Activated CD4-positive, alpha-beta T cell treated with anti-CD3 and anti-CD28 coated beads for 36 hours (primary cell): ENCODE measurements around the gene LHX2. TPM values are rescaled to one million over a fixed set of nuclear protein-coding genes. Genes with fewer than 3 reads are reported as not detected.

ENCODE experiments used
- ATAC-seq: fragments of 200-7000 bp; cut with Tn5 transposase; one replicate; pipeline ENCODE4 v1.10.0; 2021; ENCODE audit warnings: mild to moderate bottlenecking, moderate library complexity
- CTCF ChIA-PET: fragments of 350-600 bp; sonication (Branson Sonifier 250); formaldehyde crosslinking; loops from one replicate; lab custom pipeline; 2021; ENCODE audit warnings: antibody characterized with exemption; lab: Charles Lee
- POLR2A ChIA-PET: fragments of 350-600 bp; sonication (Branson Sonifier 250); formaldehyde crosslinking; loops from one replicate; lab custom pipeline; 2021; ENCODE audit warnings: antibody characterized with exemption, inconsistent platforms; lab: Charles Lee
- DNase-seq: peaks from one replicate; pipeline ENCODE4 v3.0.0-alpha.2; 2020
- H3K27ac Mint-ChIP-seq: one replicate; pipeline ENCODE4 v1.8.0; 2021; ENCODE audit warnings: mixed read lengths
- H3K27me3 Mint-ChIP-seq: one replicate; pipeline ENCODE4 v1.8.0; 2021; ENCODE audit warnings: mixed read lengths
- H3K36me3 Mint-ChIP-seq: one replicate; pipeline ENCODE4 v1.8.0; 2021; ENCODE audit warnings: low read depth, mixed read lengths
- H3K4me1 Mint-ChIP-seq: one replicate; pipeline ENCODE4 v1.8.0; 2021; ENCODE audit warnings: mixed read lengths
- H3K4me3 Mint-ChIP-seq: one replicate; pipeline ENCODE4 v1.8.0; 2021; ENCODE audit warnings: mild to moderate bottlenecking, moderate library complexity, mixed read lengths
- H3K9me3 Mint-ChIP-seq: one replicate; pipeline ENCODE4 v1.8.0; 2021; ENCODE audit warnings: low read depth, mixed read lengths
- intact Hi-C, 2 experiments: fragments of 100-400 bp; cut with DNase I in 1 of 2; cut with micrococcal nuclease in 1 of 2; formaldehyde crosslinking; loops; one replicate each; pipeline versions ENCODE4 v1.14.2 to v1.15.1; 2022 to 2024; cut with DNase I, micrococcal nuclease
- total RNA-seq, 2 experiments: library from RNA; stranded (reverse); gene quantifications; one replicate each; pipeline ENCODE4 v1.2.3, GENCODE V29; 2021

Gene LHX2
- total RNA-seq, 2 experiments from 2014 or later: not detected

GRCh38 chr9:124008303-124008693 is 3.3 kb upstream of the LHX2 start:
- Mint-ChIP-seq H3K27me3 (peaks cover 71% of the 10 kb centered on the region), H3K36me3 (no peaks in the 10 kb centered on the region), H3K27ac (no peak overlapping the region), H3K9me3 (no peaks in the 10 kb centered on the region), H3K4me1 (peaks cover 26% of the 10 kb centered on the region), H3K4me3 (no peak overlapping the region)
- DNase-seq (peak; percentile 72), ATAC-seq (peak; percentile 71)
- ChIA-PET POLR2A (no interaction called here), CTCF (no interaction called here)
- intact Hi-C loops: loop anchor here (1.0 to 10.0 kb wide), 3 partner anchors 8 to 463 kb away; no protein-coding TSS in a partner anchor

GRCh38 chr9:124008694-124009530 is 2.7 kb upstream of the LHX2 start:
- peaks cover 26% of the 10 kb centered on the region for H3K4me1 Mint-ChIP-seq
- intact Hi-C loops: loop anchor here (1.0 to 10.0 kb wide), 3 partner anchors 7 to 464 kb away; no protein-coding TSS in a partner anchor
- no peaks in the 10 kb centered on the region for H3K9me3 Mint-ChIP-seq
- POLR2A ChIA-PET: no interaction called here
- H3K36me3 Mint-ChIP-seq: no peaks in the 10 kb centered on the region
- ATAC-seq: no peak
- CTCF ChIA-PET: no interaction called here
- no peak overlapping the region for H3K4me3 Mint-ChIP-seq
- no peak overlapping the region for H3K27ac Mint-ChIP-seq
- DNase-seq: peak; percentile 47
- H3K27me3 Mint-ChIP-seq: peaks cover 68% of the 10 kb centered on the region

GRCh38 chr9:124009531-124010217 is 1.9 kb upstream of the LHX2 start:
- Mint-ChIP-seq H3K4me1 (peaks cover 26% of the 10 kb centered on the region), H3K27me3 (peaks cover 70% of the 10 kb centered on the region), H3K4me3 (no peak overlapping the region), H3K36me3 (no peaks in the 10 kb centered on the region), H3K9me3 (no peaks in the 10 kb centered on the region), H3K27ac (no peak overlapping the region)
- ChIA-PET POLR2A (no interaction called here), CTCF (no interaction called here)
- DNase-seq (no peak), ATAC-seq (no peak)
- intact Hi-C loops: loop anchor here in 1 of 2 experiments (10.0 kb wide), 1 partner anchor 465 kb away; no protein-coding TSS in a partner anchor

GRCh38 chr9:124010303-124010664 is 1.3 kb upstream of the LHX2 start:
- ATAC-seq: no peak
- H3K27me3 Mint-ChIP-seq: peaks cover 68% of the 10 kb centered on the region
- no peaks in the 10 kb centered on the region for H3K36me3 Mint-ChIP-seq
- ChIA-PET CTCF (no interaction called here), POLR2A (no interaction called here)
- no peak overlapping the region for H3K4me3 Mint-ChIP-seq
- H3K27ac Mint-ChIP-seq: no peak overlapping the region
- DNase-seq: no peak
- peaks cover 26% of the 10 kb centered on the region for H3K4me1 Mint-ChIP-seq
- intact Hi-C loops: no loop called here
- no peaks in the 10 kb centered on the region for H3K9me3 Mint-ChIP-seq

GRCh38 chr9:124010665-124011321 is 775 bp upstream of the LHX2 start:
- intact Hi-C loops: loop anchor here in 1 of 2 experiments (1.0 kb wide), 1 partner anchor 11 kb away; no protein-coding TSS in a partner anchor
- Mint-ChIP-seq H3K4me3 (no peak overlapping the region), H3K36me3 (no peaks in the 10 kb centered on the region), H3K4me1 (peaks cover 26% of the 10 kb centered on the region), H3K9me3 (no peaks in the 10 kb centered on the region), H3K27ac (no peak overlapping the region), H3K27me3 (peaks cover 68% of the 10 kb centered on the region)
- ATAC-seq: no peak
- POLR2A ChIA-PET: interaction anchor here (0.6 kb wide), 1 partner anchor 140 kb away, joined by 4 read pairs; no protein-coding TSS in a partner anchor
- CTCF ChIA-PET: no interaction called here
- peak; percentile 36 for DNase-seq

GRCh38 chr9:124012368-124013301 is 1.1 kb downstream of the LHX2 start:
- peaks cover 34% of the 10 kb centered on the region for H3K4me1 Mint-ChIP-seq
- intact Hi-C loops: no loop called here
- peaks cover 61% of the 10 kb centered on the region for H3K27me3 Mint-ChIP-seq
- H3K4me3 Mint-ChIP-seq: no peak overlapping the region
- POLR2A ChIA-PET: interaction anchor here (0.5 kb wide), 1 partner anchor 1698 kb away, joined by 3 read pairs; no protein-coding TSS in a partner anchor
- CTCF ChIA-PET: no interaction called here
- ATAC-seq (no peak), DNase-seq (no peak)
- H3K9me3 Mint-ChIP-seq: no peaks in the 10 kb centered on the region
- H3K36me3 Mint-ChIP-seq: no peaks in the 10 kb centered on the region
- H3K27ac Mint-ChIP-seq: no peak overlapping the region

- intact Hi-C loops: no loop called here
- Mint-ChIP-seq H3K4me3 (no peak overlapping the region), H3K4me1 (peaks cover 30% of the 10 kb centered on the region), H3K9me3 (no peaks in the 10 kb centered on the region), H3K27ac (no peak overlapping the region), H3K27me3 (peaks cover 58% of the 10 kb centered on the region), H3K36me3 (no peaks in the 10 kb centered on the region)
- ATAC-seq (no peak), DNase-seq (no peak)
- ChIA-PET POLR2A (no interaction called here), CTCF (no interaction called here)
Observed at GRCh38 chr9:124013309-124014210, 2.0 kb downstream of the LHX2 start.

- H3K27ac Mint-ChIP-seq: no peak overlapping the region
- ChIA-PET CTCF (interaction anchor here (0.7 kb wide), 1 partner anchor 382 kb away, joined by 4 read pairs; no protein-coding TSS in a partner anchor), POLR2A (no interaction called here)
- intact Hi-C loops: no loop called here
- DNase-seq (no peak), ATAC-seq (no peak)
- H3K4me3 Mint-ChIP-seq: no peak overlapping the region
- peaks cover 58% of the 10 kb centered on the region for H3K27me3 Mint-ChIP-seq
- H3K4me1 Mint-ChIP-seq: peaks cover 28% of the 10 kb centered on the region
- no peaks in the 10 kb centered on the region for H3K36me3 Mint-ChIP-seq
- H3K9me3 Mint-ChIP-seq: no peaks in the 10 kb centered on the region
Observed at GRCh38 chr9:124014211-124014955, 2.8 kb downstream of the LHX2 start.

- intact Hi-C loops: no loop called here
- CTCF ChIA-PET: no interaction called here
- Mint-ChIP-seq H3K4me3 (no peak overlapping the region), H3K27me3 (peaks cover 58% of the 10 kb centered on the region), H3K9me3 (no peaks in the 10 kb centered on the region), H3K27ac (no peak overlapping the region), H3K4me1 (peaks cover 22% of the 10 kb centered on the region), H3K36me3 (no peaks in the 10 kb centered on the region)
- no peak for ATAC-seq
- DNase-seq: no peak
- POLR2A ChIA-PET: no interaction called here
Observed at GRCh38 chr9:124014956-124015660, 3.5 kb downstream of the LHX2 start.
